ENCODE results near the gene MST1R.
"Not testable (repeated sequence)": the region's sequence is repeated elsewhere in the genome, so short reads cannot be mapped to it uniquely, and the experiment has no call there.

MST1R gene

GRCh38 chr3:49927798-49928197, 24.1 kb upstream of the MST1R start:
- H3K4me3 ChIP-seq (ENCODE audit: low read depth, low read length) = no peak overlapping the region
- TF ChIP-seq CTCF (IDR thresholded peaks at IDR 0.05; ENCODE audit: low read depth, low read length) = no peak

GRCh38 chr3:49926117-49926728, 22.6 kb upstream of the MST1R start:
- DNase-seq = no peak
- H3K27me3 ChIP-seq = no peaks in the 10 kb centered on the region
- no peak for TF ChIP-seq CTCF (IDR thresholded peaks at IDR 0.05; ENCODE audit: low read depth, low read length)
- no peak overlapping the region for H3K4me3 ChIP-seq (ENCODE audit: low read depth, low read length)
- no peaks in the 10 kb centered on the region for H3K9me3 ChIP-seq
- H3K4me1 ChIP-seq = no peaks in the 10 kb centered on the region
- H3K36me3 ChIP-seq = no peaks in the 10 kb centered on the region

More at GRCh38 chr3:49927798-49928197, 24.1 kb upstream of the MST1R start:
- H3K27me3 ChIP-seq = no peaks in the 10 kb centered on the region
- DNase-seq = no peak
- no peaks in the 10 kb centered on the region for H3K9me3 ChIP-seq
- H3K4me1 ChIP-seq = no peaks in the 10 kb centered on the region
- H3K36me3 ChIP-seq = no peaks in the 10 kb centered on the region

GRCh38 chr3:49925485-49925884, 21.8 kb upstream of the MST1R start:
- Histone ChIP-seq H3K36me3 (no peaks in the 10 kb centered on the region), H3K27me3 (no peaks in the 10 kb centered on the region), H3K4me3 (ENCODE audit: low read depth, low read length) (no peak overlapping the region), H3K9me3 (no peaks in the 10 kb centered on the region), H3K4me1 (no peaks in the 10 kb centered on the region)
- no peak for TF ChIP-seq CTCF (IDR thresholded peaks at IDR 0.05; ENCODE audit: low read depth, low read length)
- DNase-seq = no peak

- no peaks in the 10 kb centered on the region for H3K9me3 ChIP-seq
- TF ChIP-seq CTCF (IDR thresholded peaks at IDR 0.05; ENCODE audit: low read depth, low read length) = no peak
- no peak overlapping the region for H3K4me3 ChIP-seq (ENCODE audit: low read depth, low read length)
- H3K4me1 ChIP-seq = no peaks in the 10 kb centered on the region
- DNase-seq = no peak
- H3K36me3 ChIP-seq = no peaks in the 10 kb centered on the region
- H3K27me3 ChIP-seq = no peaks in the 10 kb centered on the region
These were observed 21.0 kb upstream of the MST1R start for GRCh38 chr3:49924683-49925082.

GRCh38 chr3:49917806-49918590, 14.3 kb upstream of the MST1R start:
- H3K9me3 ChIP-seq; H3K36me3 ChIP-seq; H3K27me3 ChIP-seq; H3K4me3 ChIP-seq (ENCODE audit: low read depth, low read length); H3K4me1 ChIP-seq; DNase-seq: not testable (repeated sequence)

- no peak for TF ChIP-seq CTCF (IDR thresholded peaks at IDR 0.05; ENCODE audit: low read depth, low read length)
- DNase-seq = no peak
- no peaks in the 10 kb centered on the region for H3K9me3 ChIP-seq
- no peak overlapping the region for H3K4me3 ChIP-seq (ENCODE audit: low read depth, low read length)
- H3K36me3 ChIP-seq = no peaks in the 10 kb centered on the region; the same call in 1 of the 2 replicates
- peaks cover 6% of the 10 kb centered on the region; the same call in 1 of the 2 replicates for H3K4me1 ChIP-seq
- no peaks in the 10 kb centered on the region for H3K27me3 ChIP-seq
These were observed 13.0 kb upstream of the MST1R start for GRCh38 chr3:49916686-49917085.
